Measurements from ENCODE around the gene LRRC25. TPM values are rescaled to one million over a fixed set of nuclear protein-coding genes. Genes with fewer than 3 reads are reported as not detected.
A peak's percentile ranks its signal among the peaks of the same experiment; 100 is the strongest.

The LRRC25 gene
- total RNA-seq, 1 donor from 2014 or later, result not detected

DNA sequence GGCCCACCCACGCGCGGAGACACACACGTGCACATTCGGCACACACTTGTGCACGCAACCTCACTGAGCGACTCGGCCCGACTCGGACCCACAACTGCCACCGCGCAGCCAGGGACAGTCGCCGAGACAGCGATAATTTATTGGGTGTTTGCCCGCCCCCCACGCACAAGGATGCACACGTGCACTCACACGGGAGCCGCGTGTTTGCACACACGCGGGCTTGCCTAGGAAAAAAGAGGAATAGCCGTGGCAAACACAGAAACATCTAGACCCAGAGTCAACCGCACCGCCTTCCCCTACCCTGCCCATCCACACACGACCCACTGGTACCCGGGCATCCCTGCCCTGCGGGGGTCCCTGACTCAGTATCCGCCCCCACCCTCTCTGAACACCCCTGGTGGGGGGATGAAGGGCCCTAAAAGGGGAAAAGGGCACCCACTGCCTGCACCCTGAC, 20.6 kb upstream of the LRRC25 start:
- TF ChIP-seq, protein P1, sequence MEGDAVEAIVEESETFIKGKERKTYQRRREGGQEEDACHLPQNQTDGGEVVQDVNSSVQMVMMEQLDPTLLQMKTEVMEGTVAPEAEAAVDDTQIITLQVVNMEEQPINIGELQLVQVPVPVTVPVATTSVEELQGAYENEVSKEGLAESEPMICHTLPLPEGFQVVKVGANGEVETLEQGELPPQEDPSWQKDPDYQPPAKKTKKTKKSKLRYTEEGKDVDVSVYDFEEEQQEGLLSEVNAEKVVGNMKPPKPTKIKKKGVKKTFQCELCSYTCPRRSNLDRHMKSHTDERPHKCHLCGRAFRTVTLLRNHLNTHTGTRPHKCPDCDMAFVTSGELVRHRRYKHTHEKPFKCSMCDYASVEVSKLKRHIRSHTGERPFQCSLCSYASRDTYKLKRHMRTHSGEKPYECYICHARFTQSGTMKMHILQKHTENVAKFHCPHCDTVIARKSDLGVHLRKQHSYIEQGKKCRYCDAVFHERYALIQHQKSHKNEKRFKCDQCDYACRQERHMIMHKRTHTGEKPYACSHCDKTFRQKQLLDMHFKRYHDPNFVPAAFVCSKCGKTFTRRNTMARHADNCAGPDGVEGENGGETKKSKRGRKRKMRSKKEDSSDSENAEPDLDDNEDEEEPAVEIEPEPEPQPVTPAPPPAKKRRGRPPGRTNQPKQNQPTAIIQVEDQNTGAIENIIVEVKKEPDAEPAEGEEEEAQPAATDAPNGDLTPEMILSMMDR (IDR thresholded peaks at IDR 0.05), result no peak
- no peaks in the 10 kb centered on the region for H3K9me3 Mint-ChIP-seq (ENCODE audit: low read depth)

DNA sequence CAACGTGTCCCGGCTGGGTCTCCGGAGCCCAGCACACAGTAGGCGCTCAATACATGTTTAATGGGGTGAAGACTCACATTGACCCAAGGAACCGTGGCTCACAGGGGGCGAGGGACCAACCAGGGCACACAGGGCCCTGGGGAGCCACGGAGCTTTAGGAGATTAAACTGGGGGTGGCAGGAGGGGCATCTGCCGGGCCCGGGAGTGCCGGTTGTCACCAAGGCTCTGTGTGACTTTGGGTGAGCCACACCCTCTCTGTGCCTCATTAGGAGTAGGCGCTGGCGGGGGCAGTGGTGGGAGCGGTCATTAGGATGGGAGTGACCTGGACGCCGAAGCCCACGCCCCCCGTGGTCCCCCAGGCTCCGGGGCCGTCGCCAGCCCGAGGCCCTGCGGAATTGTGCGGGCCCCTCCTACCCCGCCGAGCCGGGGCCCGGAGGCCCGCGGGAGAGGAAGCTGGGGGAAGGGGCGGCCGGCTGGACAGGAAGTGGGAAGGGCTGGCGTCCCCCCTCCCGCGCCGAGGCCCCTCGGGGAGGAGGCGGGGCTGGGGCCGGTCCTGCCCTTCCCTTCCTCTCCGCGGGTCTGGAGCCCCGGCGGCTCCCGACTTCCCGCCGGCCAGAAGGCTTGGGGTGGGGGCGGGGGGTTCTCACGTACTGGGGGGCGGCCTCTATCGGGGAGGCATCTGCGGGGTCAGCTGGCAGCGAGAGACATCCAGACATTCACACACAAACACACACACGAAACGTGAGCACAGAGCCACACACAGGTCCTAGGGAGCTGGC, 20.0 kb upstream of the LRRC25 start:
- no peaks in the 10 kb centered on the region for H3K9me3 Mint-ChIP-seq (ENCODE audit: low read depth)
- no peaks in the 10 kb centered on the region for H3K36me3 Mint-ChIP-seq (ENCODE audit: low read depth)
- H3K4me3 Mint-ChIP-seq (ENCODE audit: unreplicated experiment), result peak overlapping the region; percentile 70
- peaks cover 54% of the 10 kb centered on the region for H3K4me1 Mint-ChIP-seq (ENCODE audit: low read depth)
- TF ChIP-seq, protein P1 (IDR thresholded peaks at IDR 0.05), result no peak
- peak overlapping the region; percentile 98 for H3K27ac Mint-ChIP-seq (ENCODE audit: unreplicated experiment)
- no peak for DNase-seq (ENCODE audit: low spot score)
- H3K27me3 Mint-ChIP-seq (ENCODE audit: low read depth), result no peaks in the 10 kb centered on the region

More for the DNA sequence above, 20.6 kb upstream of the LRRC25 start:
- Mint-ChIP-seq H3K27me3 (ENCODE audit: low read depth) (no peaks in the 10 kb centered on the region), H3K4me3 (ENCODE audit: unreplicated experiment) (peak overlapping the region; percentile 25), H3K4me1 (ENCODE audit: low read depth) (peaks cover 54% of the 10 kb centered on the region), H3K36me3 (ENCODE audit: low read depth) (no peaks in the 10 kb centered on the region), H3K27ac (ENCODE audit: unreplicated experiment) (peak overlapping the region; percentile 88)
- DNase-seq (ENCODE audit: low spot score), result no peak

DNA sequence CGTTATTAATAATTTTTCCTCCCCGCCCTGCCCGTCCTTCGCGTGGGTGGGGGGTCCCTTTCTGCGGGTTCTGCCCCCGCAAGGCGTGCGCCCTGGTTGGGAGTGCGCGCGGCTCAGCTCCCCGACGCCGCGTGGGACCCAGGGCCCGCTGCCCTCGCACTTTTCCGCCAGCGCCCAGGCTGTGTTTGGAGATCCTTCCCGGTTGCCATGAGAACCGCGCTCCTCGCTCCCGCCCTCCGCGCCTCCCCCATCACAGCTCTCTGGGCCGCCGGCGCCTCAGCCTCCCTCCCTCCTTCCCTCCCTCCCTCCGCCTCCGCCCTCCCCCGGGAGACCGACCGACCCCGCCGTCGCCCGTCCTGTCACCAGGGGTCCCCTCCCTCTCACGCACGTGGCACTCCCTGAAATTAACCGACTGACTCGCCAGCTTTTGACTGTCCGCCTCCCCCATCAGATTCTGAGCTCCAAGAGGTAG, 19.4 kb upstream of the LRRC25 start:
- Mint-ChIP-seq H3K4me3 (ENCODE audit: unreplicated experiment) (peak overlapping the region; percentile 70), H3K9me3 (ENCODE audit: low read depth) (no peaks in the 10 kb centered on the region), H3K36me3 (ENCODE audit: low read depth) (no peaks in the 10 kb centered on the region), H3K27me3 (ENCODE audit: low read depth) (no peaks in the 10 kb centered on the region), H3K4me1 (ENCODE audit: low read depth) (peaks cover 52% of the 10 kb centered on the region), H3K27ac (ENCODE audit: unreplicated experiment) (peak overlapping the region; percentile 98)
- TF ChIP-seq, protein P1 (IDR thresholded peaks at IDR 0.05), result no peak
- no peak for DNase-seq (ENCODE audit: low spot score)

- Mint-ChIP-seq H3K9me3 (ENCODE audit: low read depth) (no peaks in the 10 kb centered on the region), H3K36me3 (ENCODE audit: low read depth) (no peaks in the 10 kb centered on the region), H3K27ac (ENCODE audit: unreplicated experiment) (peak overlapping the region; percentile 98), H3K4me3 (ENCODE audit: unreplicated experiment) (peak overlapping the region; percentile 58), H3K4me1 (ENCODE audit: low read depth) (peaks cover 41% of the 10 kb centered on the region), H3K27me3 (ENCODE audit: low read depth) (no peaks in the 10 kb centered on the region)
- DNase-seq (ENCODE audit: low spot score), result no peak
- TF ChIP-seq, protein P1 (IDR thresholded peaks at IDR 0.05), result no peak
Measured at GRCh38 chr19:18415178-18415867, 17.9 kb upstream of the LRRC25 start.

DNA sequence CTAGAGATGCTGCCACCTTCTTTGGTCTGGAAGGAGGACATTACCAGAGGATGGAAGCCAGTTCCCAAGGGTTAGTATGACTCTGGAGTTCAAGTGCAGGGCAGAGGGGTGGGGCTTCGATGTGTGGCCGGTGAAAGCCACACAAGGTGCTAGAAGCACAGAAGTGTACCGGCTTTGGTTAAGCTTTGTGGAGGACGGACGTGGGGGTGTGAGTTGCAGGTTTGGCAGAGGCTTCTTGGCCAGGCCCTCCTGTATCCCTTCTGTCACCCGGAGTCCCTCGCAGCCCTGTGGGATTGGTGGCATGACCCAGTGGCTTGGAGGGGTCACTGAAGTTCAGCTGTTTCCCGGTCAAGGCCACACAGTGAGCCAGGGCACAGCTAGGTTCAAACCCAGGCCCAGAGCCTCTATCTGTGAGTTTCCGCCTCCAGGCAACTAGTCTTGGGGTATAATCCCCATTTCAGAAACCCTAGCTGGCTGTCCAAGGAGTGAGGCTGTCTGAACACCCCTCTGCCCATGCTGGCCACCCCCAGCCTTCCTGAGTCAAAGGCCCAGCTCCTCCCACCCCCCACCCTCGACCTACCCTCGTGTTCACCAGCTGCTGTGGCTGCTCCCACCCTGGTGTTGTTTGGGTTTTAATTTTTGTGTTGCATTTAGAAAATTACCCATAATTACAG, 17.2 kb upstream of the LRRC25 start:
- Mint-ChIP-seq H3K36me3 (ENCODE audit: low read depth) (no peaks in the 10 kb centered on the region), H3K27me3 (ENCODE audit: low read depth) (no peaks in the 10 kb centered on the region), H3K9me3 (ENCODE audit: low read depth) (no peaks in the 10 kb centered on the region), H3K27ac (ENCODE audit: unreplicated experiment) (peak overlapping the region; percentile 49), H3K4me1 (ENCODE audit: low read depth) (peaks cover 40% of the 10 kb centered on the region), H3K4me3 (ENCODE audit: unreplicated experiment) (no peak overlapping the region)
- no peak for DNase-seq (ENCODE audit: low spot score)
- TF ChIP-seq, protein P1 (IDR thresholded peaks at IDR 0.05), result no peak

Data from chondrocyte (in vitro differentiated cells).